Measurements from ENCODE around the gene CISH.

CISH gene

DNA sequence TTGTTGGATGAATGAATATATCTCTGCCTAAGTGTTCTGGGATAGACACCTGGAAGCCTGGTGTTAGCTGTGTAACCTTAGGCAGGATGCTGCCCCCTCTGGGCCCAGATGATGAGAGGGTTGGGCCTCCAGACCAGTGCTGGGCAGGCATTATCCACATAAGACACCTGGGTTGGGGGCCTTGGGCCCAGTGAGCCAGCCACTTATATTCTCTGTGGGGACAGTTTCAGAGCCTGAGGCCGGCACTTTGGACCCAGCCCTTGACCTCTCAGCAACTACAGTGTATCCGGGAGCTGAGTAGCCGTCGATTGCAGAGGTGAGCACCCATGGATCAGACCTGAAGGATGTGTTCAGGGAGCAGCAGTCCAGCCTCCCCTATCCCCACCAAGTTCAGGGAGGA, 40.1 kb downstream of the CISH start:
- no peak for DNase-seq (ENCODE audit: low spot score)

DNA sequence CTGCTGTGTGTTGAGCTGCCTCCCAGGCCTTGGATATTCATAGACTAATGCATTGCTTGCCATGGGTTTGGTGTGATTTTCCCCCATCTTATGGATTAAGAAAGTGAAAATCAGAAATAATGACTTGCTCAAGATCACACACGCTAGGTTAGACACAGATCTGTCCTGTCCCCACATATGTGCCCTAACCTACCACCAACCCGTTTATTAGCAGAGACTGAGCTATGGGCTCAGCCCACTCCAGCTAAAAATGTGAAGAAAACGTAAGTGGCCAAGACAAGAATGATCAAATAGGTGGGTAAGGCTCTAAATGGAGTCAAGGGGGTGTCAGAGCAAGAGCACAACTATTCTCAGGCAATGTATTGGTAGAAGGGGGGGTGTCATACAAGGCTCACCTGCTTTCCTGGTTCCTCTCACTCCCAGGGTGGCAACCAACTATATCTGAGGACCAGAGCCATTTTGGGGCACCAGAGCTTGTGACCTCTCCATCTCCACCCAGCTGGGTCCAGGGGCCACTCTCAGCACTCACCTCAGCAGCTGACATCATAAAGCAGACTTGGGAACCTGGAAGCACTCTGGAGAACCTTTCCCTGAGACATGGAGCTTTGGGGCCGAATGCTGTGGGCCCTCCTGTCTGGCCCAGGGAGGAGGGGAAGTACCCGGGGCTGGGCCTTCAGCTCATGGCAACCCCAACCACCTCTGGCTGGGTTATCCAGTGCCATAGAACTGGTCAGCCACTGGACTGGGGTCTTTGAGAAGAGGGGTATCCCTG, 40.9 kb downstream of the CISH start:
- DNase-seq (ENCODE audit: low spot score): no peak

DNA sequence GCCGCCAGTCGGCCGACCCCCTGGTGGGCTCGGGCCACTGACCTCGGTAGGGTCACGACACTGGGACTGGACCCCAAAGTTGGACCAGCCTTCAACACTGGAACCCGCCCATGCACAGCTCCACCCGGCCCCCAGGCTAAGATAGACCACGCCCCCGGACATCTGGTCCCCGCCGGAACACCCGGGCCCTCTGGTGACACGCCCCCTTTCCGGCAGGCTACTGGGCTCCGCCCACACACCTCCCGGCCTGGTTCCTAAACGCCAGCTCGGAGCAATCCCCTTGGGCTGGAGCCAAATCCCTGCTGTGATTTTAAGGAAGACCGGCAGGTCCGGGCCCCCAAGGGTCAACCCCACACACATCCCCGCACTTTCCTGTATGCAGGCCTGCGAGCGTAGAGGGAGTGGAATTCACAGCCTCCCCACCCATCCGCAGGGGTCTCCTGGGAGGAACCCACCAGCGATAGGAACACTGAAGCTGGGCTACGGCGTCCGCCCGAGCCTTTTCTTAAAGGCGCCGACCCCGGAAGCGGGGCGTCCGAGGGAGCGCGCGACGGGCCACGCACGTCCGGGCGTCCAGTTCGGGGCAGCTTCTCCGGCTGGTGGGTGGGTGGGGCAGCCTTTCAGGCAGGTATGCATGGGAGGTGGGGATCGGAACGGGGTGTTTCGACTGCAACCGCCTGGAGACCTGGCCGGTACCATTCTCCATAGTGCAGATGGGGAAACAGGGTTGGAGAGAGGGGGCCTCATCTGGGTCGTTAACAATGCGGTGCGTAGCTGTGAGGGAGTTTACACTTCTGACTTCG, 42.4 kb downstream of the CISH start, which contains the start of gene HEMK1:
Gene HEMK1 (plus strand): TSS at position 576 of the 803 bp plus-strand sequence. CDS start 1,583 bp downstream, outside the sequence.
- peak; percentile 95 for DNase-seq (ENCODE audit: low spot score)

DNA sequence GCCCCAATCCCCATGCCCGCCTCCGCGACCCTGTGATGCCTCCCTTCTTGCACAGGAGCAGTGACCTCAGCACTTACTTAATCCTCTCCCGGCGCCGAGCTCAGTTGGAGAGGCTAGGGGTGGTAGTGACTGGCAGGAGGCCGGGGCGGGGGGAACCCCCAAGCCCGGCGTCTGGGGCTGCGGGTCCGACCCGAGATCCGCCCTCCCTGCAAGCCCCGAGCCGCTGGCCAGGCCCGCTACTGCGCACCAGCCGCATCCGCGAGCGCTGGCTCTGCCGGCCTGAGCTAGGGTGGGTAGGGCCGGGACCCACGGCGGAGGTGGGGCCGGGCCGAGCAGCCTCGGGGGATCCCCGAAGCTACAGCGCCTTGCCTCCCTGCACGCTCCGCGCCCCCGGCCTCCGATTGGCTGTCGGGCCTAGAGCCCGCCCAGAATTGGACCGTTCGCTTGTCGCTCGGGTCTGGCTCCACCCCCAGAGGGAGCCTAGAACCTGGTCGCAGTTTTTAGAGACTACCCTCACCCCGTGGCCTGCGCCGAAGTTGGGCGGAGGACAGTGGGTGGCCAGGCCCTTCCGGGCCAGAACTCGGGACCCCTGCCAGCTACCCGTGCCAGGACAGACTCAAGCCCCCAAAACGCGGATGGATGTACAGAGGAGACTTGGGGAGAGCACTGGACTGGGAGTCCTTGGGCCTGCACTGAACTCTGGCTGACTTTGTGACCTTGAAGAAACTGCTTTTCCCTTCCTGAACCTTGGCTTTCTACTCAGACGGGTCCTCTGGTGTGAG, 44.0 kb downstream of the CISH start, which contains the start of gene C3orf18:
Gene C3orf18 (minus strand): TSS at position 362 of the 782 bp plus-strand sequence. CDS start 2,048 bp downstream, outside the sequence.
- DNase-seq (ENCODE audit: low spot score): peak; percentile 97

DNA sequence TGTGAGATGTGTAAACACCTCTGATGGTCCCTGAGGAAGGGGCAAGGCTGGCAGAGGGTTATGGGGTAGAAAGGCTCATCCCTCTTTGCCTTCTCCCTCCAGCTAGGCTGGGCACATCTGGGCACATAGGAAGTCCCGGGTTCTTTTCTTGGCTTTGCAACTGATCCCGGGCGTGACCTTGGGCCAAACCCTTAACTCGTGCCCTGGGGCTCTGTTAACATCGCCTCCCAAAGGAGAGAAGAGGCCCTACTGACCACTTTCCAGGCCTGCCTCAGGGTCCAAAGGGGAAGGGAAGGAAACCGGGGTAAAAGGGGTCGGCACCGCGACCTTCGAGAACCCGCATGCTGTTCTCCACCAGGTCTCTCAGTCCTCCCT, 44.6 kb downstream of the CISH start:
- no peak for DNase-seq (ENCODE audit: low spot score)

DNA sequence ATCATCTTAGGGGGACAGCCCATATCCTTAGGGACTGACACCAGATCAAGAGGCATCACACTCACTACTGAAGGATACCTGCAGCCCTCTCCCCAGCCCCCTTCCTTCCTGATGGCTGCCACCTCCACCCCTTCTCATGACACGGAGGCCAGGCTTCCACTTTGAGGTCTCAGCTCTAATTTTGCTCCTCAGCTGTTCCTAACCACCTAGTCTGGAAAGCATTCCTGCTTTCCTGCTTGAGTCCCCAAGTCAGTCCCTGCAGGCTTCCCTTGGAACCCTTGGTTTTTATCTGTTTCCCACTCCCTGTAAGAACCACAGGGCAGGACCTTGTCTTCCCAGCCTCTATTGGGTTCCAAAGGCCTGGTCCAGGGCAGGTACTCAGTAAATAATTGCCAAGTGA, 47.3 kb downstream of the CISH start:
- DNase-seq (ENCODE audit: low spot score): no peak

DNA sequence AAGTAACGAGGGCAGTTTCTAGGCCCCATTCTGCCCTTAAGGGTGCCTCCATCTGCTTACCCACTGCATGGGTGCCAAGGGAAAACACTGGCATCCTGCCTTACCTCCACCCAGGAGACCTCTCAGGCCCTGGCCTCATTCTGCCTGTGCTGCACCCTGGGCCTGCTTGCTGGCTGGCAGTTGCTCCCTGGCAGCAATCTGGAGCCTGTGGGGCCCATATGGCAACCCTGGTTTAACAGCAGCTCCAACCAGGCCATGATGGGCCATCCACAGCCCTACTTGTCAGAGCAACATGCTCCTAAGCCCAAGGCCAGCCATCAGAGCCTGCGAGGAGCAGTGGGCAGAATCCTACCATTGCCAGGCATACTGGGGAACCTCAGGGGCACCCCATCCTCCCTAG, 47.7 kb downstream of the CISH start:
- DNase-seq (ENCODE audit: low spot score): no peak

DNA sequence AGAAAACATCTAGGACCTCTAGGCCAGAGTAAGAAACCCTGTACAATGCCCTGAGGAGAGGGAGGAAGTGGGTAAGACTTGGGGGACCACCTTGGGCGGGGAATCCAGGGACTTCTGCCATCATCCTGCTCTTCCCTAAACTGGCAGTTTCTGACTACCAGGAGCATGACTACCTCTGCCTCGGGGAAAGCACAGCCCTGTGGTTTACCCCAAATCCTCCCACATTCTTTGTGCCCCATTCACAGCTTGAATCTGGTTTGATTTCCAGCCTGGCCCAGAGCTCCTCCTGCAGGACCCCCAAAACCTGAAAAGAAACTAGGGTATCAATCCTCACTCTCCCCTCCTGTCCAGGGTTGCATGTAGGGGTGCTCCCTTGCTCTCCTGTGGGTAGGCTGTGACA, 48.7 kb downstream of the CISH start:
- DNase-seq (ENCODE audit: low spot score): no peak

DNA sequence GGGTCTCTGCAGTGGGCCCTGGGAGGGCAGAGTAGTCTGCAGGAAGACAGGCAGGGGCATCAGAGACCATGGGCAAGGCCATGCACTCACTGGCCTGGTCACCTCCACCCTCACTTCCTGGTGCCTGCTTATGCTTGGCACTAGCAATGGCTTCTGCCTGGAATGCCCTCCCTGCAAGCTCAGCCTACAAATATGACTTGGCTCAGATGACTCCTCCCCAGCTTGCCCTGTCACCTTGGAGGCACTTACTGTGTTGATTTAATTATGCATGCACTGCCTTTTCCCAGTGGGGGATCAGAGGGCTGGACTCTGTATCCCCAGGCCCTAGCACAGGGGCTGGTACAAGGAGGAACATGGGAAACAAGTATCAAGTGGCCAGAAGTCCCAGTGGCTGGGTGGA, 51.9 kb downstream of the CISH start:
- DNase-seq (ENCODE audit: low spot score): no peak

DNA sequence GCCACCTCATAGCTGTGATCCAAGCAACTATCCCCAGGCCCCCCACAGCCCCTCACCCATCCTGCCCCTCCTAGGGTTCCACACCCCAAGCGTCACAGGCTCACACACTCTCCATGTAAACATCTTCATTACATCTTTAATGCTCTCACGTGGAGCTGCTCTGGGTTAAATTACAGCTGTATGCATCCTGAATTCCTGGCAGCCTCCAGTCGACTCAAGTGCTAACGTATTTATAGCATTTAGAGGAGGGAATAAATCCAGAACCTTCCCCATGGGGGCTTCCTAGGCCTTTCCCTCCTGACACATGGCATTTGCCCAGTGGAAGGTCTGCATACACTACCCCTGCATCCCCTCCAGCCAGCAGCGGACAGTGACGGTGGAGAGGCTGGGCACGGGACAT, 53.7 kb downstream of the CISH start:
- no peak for DNase-seq (ENCODE audit: low spot score)

DNA sequence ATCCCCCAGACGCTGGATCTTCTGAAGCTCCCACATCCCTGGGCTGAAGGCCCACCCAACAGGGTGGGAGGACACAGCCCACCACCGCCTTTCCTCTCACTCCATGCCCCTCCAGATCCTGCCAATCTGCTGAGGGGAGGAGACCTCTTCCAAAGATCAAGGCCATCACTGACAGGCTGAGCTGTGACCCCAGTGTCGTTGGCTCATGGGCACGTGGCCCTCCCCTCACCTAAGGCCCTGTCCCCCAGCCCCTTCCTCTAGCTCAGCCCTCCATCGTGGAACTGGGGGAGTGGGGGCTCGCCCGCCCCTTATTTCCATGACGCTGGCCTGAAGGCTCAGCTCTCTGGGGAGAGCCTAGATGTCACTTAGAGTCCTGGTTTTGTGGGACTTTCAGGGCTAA, 54.5 kb downstream of the CISH start:
- no peak for DNase-seq (ENCODE audit: low spot score)
